Measurements from ENCODE around the gene ABCG4.
"Not testable (repeated sequence)": the region's sequence is repeated elsewhere in the genome, so short reads cannot be mapped to it uniquely, and the experiment has no call there.

Gene ABCG4

GRCh38 chr11:119154178-119154577 is 5.3 kb downstream of the ABCG4 start:
- no peak for DNase-seq (ENCODE audit: low read depth)

GRCh38 chr11:119155733-119156492 is 7.1 kb downstream of the ABCG4 start:
- no peak for DNase-seq (ENCODE audit: low read depth)

- DNase-seq (ENCODE audit: low read depth) = no peak
Observed at GRCh38 chr11:119156496-119156895, 7.6 kb downstream of the ABCG4 start.

- no peak for DNase-seq (ENCODE audit: low read depth)
Observed at GRCh38 chr11:119157063-119157462, 8.2 kb downstream of the ABCG4 start.

GRCh38 chr11:119158467-119158866 is 9.6 kb downstream of the ABCG4 start:
- no peak for DNase-seq (ENCODE audit: low read depth)

- DNase-seq (ENCODE audit: low read depth) = no peak
Observed at GRCh38 chr11:119160151-119160550, 11.3 kb downstream of the ABCG4 start.

- no peak for DNase-seq (ENCODE audit: low read depth)
Observed at GRCh38 chr11:119161871-119162270, 13.0 kb downstream of the ABCG4 start.

- no peak for DNase-seq (ENCODE audit: low read depth)
Observed at GRCh38 chr11:119166368-119167076, 17.7 kb downstream of the ABCG4 start.

- not testable (repeated sequence) for DNase-seq (ENCODE audit: low read depth)
Observed at GRCh38 chr11:119167077-119167458, 18.2 kb downstream of the ABCG4 start.

GRCh38 chr11:119167933-119168332 is 19.1 kb downstream of the ABCG4 start:
- no peak for DNase-seq (ENCODE audit: low read depth)

- peak; percentile 58 for DNase-seq (ENCODE audit: low read depth)
Observed at GRCh38 chr11:119168471-119169281, 19.8 kb downstream of the ABCG4 start, which contains the start of gene NLRX1. TSS of gene NLRX1 (plus strand) at chr11:119168725. CDS start at chr11:119171404, 2,679 bp downstream.

- DNase-seq (ENCODE audit: low read depth) = no peak
Observed at GRCh38 chr11:119169282-119169719, 20.4 kb downstream of the ABCG4 start.

GRCh38 chr11:119172513-119172912 is 23.7 kb downstream of the ABCG4 start:
- DNase-seq (ENCODE audit: low read depth) = no peak

GRCh38 chr11:119173453-119173852 is 24.6 kb downstream of the ABCG4 start:
- no peak for DNase-seq (ENCODE audit: low read depth)

GRCh38 chr11:119175493-119176077 is 26.7 kb downstream of the ABCG4 start:
- DNase-seq (ENCODE audit: low read depth) = no peak

- no peak for DNase-seq (ENCODE audit: low read depth)
Observed at GRCh38 chr11:119178166-119178680, 29.4 kb downstream of the ABCG4 start.

GRCh38 chr11:119179342-119179741 is 30.5 kb downstream of the ABCG4 start:
- DNase-seq (ENCODE audit: low read depth) = no peak

GRCh38 chr11:119179983-119180382 is 31.1 kb downstream of the ABCG4 start:
- DNase-seq (ENCODE audit: low read depth) = no peak

GRCh38 chr11:119180729-119181676 is 32.2 kb downstream of the ABCG4 start:
- no peak for DNase-seq (ENCODE audit: low read depth)

- DNase-seq (ENCODE audit: low read depth) = no peak
Observed at GRCh38 chr11:119181677-119182412, 33.0 kb downstream of the ABCG4 start.
